Hematopoietic multipotent progenitor cell treated with erythropoietin and hydrocortisone succinate and interleukin-3 and kit ligand, for 4 days (in vitro differentiated cells): ENCODE results near the gene NHLRC4.

Experiments
- DNase-seq: peaks from one replicate; pipeline ENCODE4 v3.0.0-alpha.2; 2015

NHLRC4 gene

DNA sequence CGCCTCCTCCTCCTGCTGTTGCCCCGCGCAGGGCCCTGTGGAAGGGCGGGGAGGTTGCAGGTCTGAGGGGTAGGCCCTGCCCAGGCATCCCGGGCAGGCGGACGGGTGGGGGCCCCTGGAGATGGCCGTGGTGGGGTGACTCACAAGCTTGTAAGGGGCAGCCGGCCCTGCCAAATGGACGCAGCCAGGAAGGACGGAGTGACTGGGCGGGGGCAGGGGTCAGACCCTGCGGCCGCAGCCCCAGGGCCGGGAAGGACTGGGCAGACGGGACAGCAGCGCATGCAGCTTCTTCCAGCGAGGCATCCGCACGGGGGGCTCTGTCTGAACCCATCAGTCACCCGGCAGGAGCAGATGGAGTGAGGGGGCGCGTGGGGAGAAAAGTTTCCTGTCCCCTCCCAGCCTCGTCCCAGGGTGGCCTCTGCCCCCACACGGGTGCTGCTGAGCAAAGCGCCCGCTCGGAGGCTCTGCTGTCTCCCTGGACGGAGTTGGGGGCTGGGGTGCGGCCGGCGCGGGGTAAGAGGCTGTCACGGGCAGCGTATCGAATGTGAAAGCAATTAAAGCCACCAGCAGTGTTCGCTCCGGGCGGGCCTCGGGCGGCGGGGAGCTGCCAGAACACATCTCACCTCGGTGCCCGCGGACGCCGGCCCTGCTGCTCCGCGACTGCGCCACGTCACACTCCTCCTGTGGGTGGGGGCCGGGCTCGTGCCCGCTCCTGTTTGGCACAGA is 12.0 kb upstream of the NHLRC4 start:
- no peak for DNase-seq

DNA sequence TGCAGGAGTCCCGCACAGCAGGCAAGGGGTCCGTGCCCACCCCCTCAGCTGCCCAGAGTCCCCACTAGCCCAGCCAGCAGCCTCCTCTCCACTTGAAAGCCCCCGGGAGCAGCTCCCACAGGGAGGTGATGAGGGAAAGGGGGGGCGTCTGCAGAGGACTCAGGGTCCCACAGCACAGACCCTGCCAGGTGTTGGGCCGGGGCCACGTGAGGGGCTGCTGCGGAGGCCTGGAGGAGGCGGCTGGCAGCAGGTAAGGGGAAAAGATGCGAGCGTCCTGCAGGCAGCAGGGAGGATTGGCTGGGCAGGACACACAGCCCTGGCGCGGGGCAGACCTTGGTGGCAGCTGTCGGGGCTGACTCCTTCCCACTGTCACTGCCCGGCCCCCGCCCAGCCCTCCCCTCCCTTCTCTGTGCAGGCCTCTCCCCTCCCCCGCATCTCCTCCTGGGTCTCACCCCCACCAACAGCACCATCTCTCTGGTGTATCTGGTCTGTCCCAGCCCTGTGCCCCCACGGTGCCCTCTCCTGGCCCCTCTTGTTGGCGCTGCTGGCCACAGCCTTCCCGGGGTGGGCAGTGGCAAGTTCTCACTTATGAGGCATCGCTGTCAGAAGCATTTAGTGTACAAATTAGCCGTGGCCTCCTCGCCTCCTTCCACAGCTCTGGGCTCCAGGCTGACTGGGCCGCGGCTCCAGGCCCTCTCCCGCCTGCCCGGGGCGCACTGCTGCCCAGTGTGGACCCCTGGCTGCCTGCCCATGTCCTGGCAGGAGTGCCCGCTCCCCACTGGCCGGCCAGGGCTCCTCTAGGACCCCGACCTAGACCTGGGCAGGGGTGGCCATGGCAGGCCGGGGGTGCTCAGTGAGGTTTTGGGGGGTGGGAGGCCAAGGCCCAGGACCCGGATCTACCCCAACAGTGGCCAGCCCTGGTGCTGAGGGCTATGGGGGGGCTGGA is 11.0 kb upstream of the NHLRC4 start:
- DNase-seq = peak; percentile 51

DNA sequence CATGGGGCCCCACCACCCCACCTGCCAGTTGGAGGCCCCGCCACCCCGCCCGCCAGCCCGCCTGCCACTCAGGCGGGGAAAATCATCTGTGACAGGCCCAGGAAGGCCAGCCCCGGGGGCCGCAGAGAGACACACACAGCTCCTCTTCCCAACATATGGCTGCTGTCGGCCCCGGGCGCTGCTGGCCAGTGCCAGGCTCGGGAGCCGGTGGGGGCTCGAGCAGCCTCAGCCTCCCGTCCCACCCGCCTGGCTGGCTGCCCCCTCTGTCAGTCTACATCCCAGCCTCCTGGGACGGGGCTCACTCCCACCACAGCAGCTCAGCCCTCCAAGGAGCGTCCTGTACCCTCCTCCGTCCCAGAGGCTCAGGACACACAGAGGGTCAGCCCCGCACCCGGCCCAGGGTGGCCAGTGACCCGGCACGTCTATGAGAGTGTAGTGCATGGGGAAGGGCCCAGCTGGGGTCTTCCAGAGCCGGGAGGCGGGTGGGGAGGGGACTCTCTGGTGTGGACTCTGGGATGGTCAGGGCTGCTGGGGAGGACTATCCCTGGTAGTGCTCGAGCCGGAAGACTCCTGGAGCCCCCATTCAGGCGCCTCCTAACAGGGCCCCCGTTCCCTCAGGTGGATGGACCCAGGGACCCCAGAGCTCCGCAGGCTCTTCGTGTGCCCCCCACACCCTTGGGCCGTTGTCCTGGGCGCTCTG is 10.2 kb upstream of the NHLRC4 start:
- no peak for DNase-seq

DNA sequence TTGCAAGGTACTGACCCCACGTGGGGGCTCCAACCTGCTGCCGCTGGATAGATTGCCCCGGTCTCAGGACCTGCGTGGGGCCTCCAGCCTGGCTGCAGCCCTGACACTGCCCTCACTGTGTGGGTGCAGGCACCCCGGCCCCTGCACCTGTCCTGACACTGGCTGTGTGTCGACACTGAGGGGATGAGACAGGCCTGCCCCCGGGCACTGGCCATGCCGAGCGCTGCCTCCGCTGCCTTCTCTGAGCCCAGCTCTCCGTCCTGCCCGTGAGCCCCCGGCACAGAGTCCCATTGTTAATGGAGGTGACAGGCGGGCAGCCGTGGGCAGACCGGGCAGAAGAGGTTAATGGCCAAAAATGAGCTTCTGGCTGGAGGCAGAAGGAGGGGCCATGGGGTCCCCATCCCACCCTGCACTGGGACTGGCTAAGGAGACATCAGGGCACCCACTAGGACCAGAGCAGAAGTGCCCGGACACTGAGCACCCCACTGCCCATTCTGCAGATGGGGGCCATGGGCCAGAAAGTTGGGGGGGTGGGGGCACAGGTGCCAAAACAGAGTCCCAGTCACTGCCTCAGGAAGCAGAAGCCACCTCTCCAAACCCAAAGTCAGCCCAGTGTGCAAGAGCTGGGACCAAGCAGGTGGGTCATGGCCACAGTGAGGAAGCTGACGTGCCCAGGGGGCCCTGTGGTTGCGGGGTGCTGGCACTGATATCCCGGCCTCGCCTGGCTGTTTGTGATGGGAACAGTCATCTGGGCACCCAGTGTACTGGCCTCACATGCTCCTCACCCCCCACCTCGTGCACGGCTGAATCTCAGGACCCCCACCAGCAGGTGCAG is 9.1 kb upstream of the NHLRC4 start:
- peak; percentile 42 for DNase-seq

DNA sequence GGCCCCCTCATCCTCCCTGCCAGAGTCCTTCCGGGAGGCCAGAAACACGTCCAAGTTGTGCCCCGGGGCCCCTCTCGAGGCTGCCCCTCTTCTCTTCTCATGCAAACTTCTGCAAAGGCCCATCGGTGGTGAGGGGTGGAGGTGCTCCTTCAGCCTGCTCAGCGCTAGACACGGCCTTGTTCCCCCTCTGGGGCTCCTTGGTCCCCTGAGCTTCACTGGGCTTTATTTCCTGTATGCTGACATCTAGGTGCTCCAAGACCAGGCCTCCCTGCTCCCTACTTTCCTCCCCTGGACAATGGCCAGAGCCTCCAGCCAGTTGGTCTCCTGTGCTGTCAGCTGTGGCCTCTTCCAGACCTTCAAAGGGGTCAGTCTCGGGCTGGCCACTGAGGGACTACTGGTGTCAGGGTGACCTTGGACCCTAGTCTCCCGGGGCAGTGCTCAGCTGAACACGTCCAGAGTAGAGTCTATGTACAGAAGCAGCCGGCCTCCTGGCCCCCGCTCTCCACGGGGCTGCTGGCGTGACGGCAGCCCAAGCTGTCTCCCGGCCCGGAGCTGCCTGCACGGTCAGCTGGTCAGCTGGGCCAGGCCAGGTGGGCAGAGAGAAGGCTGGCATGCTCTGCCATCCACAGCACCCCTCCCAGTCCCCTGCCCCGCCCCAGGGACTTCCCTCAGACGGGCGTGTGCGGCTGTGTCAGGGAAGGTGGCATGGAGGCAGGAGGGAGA is 8.3 kb upstream of the NHLRC4 start:
- DNase-seq = peak; percentile 43

DNA sequence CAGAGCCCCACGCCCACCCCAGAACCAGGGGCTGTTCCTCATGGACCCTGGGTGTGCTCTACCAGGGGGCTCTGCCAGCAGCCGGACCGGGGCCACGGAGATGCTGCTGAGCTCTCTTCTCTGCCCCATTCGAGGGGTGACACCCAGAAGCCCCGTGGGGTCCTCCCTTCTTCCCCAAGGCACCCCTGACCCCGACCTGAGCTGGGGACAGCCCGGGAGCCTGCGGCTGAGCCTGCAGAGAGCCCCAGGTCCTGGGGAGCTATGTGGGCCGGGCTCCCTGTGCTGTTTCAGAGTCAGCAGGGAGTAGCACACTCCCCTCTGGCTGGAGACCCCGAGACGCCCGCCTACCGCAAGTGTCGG is 7.8 kb upstream of the NHLRC4 start:
- DNase-seq = no peak

DNA sequence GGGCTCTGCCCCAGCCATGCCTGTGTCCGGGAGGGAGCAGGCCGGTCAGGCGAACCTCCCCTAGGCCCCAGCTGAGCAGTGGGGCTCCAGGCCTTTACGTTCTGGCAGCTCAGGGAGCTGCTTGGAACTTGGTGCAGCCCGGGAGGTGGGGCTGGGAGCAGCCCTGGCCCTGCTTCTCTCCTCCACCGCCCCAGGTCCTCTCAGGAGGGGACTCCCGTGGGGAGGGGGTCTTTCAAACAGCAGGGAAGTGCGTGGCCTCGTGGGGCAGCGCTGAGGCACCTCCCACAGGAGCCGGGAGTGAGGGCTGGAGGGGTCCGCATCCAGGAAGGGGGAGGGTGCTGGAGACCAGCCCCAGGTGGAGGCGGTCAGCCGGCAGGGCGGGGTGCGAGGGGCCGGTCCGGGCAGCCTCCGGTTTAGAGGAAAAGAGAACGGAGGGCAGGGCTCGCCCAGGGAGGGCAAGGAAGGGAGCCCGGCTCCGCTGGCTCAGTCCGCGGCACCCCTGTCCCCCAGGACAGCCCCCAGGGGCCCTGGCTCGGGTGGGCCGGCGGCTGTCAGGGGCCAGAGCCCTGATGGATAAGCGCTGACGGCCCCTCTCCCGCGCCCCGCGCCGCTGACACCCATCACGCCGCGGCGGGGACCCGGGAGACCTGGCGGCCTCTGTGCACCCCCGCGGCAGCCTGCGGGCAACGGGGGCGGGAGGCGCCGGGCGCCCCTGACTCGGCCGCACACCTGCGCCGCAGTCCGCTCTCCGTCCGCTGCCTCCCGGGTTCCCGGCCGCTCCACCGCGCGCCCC is 7.2 kb upstream of the NHLRC4 start:
- DNase-seq = no peak

DNA sequence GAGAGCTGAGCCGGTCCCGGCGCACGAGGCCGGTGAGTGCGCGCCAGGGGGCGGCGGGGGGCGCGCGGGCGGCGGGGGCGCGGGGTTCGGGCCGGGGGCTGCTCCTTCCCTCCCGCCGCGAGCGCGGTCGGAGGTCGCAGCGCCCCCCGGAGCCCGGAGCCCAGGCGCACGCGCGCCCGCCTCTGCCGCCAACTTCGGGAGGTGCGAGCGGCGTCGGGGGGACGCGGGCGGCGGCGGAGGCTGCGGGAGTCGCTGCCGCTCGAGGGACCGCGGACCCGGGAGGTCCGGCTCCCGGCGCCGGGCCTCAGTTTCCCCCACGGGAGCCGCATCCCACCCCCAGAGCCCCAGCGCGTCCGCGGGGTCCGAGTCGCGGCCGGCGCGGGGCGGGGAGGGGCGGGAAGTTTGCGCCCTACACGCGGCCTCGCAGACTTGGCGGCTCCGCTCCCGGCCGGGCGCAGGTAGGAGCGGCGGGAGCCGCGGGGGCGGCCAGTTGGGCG is 6.6 kb upstream of the NHLRC4 start, which contains the start of gene PRR35:
PRR35 (plus strand) TSS at position 191 of the 497 bp plus-strand sequence. CDS start 2,901 bp downstream, outside the sequence.
- no peak for DNase-seq

DNA sequence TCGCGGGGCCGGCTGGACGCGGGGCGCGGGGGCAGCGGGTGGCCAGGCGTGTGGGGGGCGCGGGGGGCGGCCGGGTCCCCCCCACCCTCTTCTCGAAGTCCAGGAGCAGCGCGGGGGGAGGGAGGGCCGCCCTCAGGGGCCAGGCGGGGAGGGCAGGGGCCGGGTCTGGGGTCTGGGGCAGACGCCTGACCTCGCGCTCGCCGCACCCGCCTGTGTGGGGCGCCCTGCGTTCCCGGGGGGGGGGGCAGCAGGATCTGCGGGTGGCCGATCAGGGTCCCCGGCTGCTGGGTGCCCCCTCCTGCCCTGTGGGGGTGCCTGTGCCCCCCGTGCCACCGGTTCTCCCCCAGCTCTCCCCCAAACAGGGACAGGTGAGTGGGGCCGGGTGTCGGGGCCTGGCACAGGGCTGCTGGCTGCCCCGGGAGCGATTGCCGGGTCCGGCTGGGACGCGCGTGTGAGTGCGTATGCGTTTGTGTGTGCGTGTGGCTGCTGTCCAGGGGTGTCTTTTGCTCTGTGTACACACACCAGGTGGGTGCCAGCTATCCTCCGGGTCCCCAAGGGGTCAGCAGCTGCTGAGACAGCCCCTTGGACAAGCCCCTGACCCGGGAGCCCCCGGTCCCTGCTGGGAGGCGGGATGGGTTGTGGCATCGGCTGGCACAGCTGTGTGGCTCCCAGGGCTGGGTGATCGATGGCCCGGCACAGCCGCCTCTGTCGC is 5.9 kb upstream of the NHLRC4 start:
- DNase-seq = no peak

DNA sequence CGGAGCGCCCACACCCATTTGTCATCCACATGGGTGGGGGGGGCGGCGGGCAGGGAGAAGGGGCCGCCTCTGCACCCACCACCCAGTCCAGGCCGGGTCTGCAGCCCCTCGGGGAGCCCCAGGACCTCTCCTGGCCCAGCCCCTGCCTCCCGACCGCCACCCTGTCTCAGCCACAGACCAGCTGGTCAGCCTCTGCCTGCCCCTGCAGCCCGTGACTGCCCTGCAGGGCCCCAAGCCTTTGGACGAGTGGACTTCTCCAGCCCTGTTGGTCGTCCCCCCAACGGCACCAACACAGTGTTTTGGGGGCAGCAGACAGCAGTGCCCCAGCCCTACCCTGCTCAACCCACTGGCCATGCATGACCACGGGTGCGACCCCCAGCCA is 5.4 kb upstream of the NHLRC4 start:
- no peak for DNase-seq

DNA sequence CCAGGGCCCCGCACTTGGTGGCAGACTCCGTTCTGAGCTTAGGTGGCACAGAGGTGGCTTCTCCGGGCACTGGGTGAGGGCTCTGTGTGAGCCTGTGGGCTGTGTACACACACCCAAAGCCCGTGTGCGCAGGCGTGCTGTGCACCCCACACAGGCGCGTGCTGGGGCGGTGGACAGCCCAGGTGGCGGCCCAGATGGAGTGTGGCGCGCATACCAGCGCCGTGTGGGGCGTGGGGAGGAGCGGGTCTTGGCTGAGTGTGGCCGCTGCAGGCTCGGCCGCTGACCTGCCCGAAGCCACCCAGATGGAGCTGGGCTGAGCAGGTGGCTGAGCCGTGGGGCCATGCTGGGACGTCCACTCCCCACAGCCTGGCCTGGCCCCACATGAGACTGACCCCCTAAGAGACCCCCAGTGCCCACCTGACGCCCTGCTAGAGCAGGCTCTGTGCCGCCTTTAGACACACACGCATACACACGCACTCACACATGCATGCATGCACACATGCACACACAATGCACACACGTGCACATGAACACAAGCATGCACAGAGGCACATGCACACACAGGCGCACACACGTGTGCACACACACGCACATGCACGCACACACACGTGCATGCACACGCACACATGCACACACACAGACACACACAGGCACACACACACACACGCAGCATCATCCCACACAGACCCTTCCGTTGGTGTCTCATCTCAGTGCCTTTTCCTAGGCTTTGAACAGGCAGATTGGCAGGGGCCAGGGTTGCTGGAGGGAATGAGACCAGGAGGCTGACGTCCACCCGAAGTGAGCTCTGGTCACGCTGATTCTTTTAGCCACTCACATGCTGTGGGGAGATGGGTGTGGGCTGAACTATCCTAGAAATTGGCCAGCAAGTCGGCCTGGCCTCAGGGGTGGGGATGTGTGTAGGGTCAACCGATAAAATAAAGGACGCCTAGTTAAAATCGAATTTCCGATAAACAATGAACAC is 4.6 kb upstream of the NHLRC4 start:
- no peak for DNase-seq

DNA sequence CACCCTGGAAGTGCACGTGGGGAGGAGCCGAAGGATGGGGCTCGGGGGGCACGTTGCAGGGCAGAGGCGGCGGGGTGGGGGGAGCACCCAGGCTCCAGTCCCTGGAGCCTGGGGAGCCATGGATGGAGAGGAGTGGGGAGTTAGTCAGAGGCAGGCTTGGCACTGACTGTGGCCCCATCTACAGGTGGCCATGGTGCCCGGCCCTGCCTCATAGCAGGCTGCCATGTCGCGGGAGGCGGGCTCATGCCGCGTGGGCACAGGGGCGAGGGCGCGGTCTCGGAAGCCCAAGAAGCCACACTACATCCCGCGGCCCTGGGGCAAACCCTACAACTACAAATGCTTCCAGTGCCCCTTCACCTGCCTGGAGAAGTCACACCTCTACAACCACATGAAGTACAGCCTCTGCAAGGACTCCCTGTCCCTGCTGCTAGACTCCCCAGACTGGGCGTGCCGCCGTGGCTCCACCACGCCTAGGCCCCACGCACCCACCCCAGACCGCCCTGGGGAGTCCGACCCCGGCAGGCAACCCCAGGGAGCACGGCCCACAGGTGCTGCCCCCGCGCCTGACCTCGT is 3.6 kb upstream of the NHLRC4 start:
- no peak for DNase-seq

DNA sequence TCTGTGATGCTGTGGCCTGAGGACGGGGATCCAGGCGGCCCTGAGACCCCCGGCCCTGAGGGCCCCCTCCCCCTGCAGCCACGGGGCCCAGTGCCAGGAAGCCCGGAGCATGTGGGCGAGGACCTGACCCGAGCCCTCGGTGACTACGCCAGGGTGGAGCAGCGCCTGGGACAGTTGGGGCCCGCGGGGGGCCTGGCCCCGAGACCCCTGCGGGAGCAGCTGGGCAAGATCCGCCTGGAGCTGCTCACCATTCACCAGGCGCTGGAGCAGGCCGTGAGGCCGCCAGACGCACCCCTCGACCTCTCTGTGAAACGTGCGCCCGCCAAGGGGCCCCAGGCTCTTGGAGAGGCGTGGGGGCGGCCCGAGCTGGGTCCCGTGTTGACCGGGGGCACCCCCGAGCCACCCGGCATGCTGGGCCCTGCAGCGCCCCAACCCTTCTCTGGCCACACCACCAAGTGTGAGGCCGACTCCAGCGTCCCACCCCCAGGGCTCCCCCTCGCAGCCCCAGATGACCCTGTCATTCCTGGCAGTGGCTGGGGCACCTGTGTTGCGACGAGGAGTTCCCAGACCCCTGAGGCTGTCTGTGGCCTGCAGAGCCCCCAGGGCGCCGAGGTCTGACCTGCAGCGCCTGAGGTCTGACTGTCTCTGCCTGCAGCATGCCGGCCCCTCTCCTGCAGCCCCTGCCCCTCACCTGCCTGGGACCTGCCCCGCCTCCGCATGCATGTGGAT is 2.0 kb upstream of the NHLRC4 start:
- DNase-seq = no peak

DNA sequence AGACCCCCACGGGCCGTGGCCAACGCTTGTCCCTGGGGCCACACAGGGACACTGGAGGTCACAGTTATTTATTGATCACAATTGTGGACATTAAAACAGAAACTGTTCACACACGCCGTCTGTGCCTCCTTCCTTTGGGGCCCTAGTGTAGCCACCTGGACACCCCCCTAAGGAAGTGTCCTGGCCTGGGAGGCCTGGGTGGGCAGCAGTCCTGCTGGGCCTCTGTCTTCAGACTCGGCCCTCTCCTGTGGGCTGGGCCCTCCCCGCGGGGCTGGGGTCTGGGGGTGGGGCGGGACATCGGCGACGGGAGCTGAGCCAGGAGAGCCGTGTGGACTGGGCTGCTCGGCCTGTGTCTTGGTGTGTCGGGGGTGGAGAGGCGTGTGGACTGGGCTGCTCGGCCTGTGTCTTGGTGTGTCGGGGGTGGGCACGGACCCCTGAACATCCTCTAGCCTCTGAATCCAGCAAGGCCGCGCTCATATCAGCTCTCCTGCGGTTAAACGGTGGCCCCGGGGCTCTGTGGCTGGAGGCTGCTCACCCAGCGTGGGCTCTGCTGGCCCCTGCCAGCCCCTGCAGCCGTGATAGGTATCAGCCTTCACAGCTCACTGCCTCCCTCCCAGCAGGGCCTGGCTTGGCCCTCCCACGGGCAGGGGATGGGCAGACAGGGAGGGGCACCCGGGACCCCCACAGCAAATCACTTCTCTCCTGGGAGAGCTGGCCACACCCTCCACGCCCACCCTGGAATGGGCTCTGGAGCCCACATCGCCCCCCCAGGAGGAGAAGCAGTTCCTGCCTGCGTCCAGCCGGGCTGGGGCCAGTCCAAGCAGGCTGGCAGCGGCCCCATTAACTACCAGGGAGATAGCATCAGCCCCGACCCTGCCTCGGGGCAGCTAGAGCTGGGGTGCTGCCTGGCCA is 1.1 kb upstream of the NHLRC4 start:
- peak; percentile 56 for DNase-seq

DNA sequence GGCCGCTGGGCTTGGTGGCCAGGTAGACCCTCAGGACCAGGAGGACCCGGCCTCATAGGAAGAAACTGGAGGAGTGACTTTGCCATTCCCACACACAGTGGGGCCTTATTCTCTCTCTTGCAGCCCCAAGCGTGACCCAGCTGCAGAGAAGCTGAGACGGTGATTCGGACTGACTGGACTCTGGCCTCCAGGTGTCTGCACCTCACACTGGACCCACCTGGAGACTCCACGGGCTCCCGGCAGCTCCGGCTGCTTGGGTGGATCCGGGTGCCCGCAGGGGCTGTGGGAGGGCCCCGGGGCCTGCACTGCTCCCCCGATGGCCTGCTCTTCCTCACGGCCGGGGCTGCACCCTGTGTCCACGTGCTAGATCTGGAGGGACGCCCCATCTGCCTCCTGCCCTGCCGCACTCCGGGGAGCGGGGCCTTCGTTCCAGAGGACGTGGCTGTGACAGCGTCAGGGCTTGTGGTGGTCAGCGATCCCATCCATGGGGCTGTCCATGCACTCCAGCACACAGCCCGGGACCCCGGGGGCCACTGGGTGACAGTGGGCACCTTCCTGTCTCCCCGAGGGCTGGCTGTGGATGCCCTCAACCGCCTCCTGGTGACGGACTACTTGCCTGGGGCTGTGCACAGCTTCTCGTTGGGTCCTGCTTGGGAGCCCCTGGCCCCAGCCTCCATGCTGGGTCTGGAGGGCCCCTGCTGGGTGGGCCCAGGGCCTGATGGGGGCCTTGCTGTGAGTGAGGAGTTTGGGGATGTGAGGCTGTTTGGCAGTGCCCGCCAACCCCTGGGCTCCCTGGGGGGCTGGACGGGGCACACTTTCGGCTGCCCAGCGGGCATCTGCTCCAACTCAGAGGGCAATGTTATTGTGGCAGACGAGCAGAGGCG is 810 bp downstream of the NHLRC4 start:
- DNase-seq = no peak
